Naive B cell (primary cell): ENCODE results near the gene GPM6B. TPM values are rescaled to one million over a fixed set of nuclear protein-coding genes. Genes with fewer than 3 reads are reported as not detected.

ENCODE experiments used
- ATAC-seq, 2 donors: fragments of 150-1000 bp; cut with Tn5 transposase; 2 replicates each; pipeline ENCODE4 v1.10.0; 2021; ENCODE audit warnings: low read depth in 2 of 2, mild to moderate bottlenecking in 2 of 2, moderate library complexity in 2 of 2
- DNase-seq: peaks from one replicate; pipeline ENCODE4 v3.0.0; 2022
- H3K27ac Mint-ChIP-seq, 6 donors: one replicate each; pipeline ENCODE4 v1.8.0; 2020 to 2022; ENCODE audit warnings: mild to moderate bottlenecking in 6 of 6, mixed read lengths in 6 of 6, moderate library complexity in 5 of 6, inconsistent platforms in 2 of 6
- H3K27me3 Mint-ChIP-seq, 3 donors: one replicate each; pipeline ENCODE4 v1.8.0; 2021 to 2022; ENCODE audit warnings: mixed read lengths in 3 of 3, mild to moderate bottlenecking in 1 of 3
- H3K36me3 Mint-ChIP-seq, 2 donors: one replicate each; pipeline ENCODE4 v1.8.0; 2020 to 2022; ENCODE audit warnings: mixed read lengths in 2 of 2, inconsistent platforms in 1 of 2, mild to moderate bottlenecking in 1 of 2
- H3K4me1 Mint-ChIP-seq, 3 donors: one replicate each; pipeline ENCODE4 v1.8.0; 2020 to 2022; ENCODE audit warnings: mixed read lengths in 3 of 3, inconsistent platforms in 1 of 3, mild to moderate bottlenecking in 1 of 3, moderate library complexity in 1 of 3
- H3K4me3 Mint-ChIP-seq, 8 donors: one replicate each; pipeline ENCODE4 v1.8.0; 2020 to 2022; ENCODE audit warnings: mild to moderate bottlenecking in 8 of 8, mixed read lengths in 8 of 8, moderate library complexity in 8 of 8, inconsistent platforms in 2 of 8
- H3K9me3 Mint-ChIP-seq, 7 donors: one replicate each; pipeline ENCODE4 v1.8.0; 2020 to 2022; ENCODE audit warnings: mixed read lengths in 7 of 7, mild to moderate bottlenecking in 5 of 7, inconsistent platforms in 2 of 7, moderate library complexity in 1 of 7
- polyA plus RNA-seq, 6 donors: library from polyadenylated mRNA; unstranded; fragments of 300-500 nt; fragmentation: Illumina TruSeq; gene quantifications; one replicate each; pipeline ENCODE4 v1.2.3, GENCODE V29; 2021; ENCODE audit warnings: low read depth in 6 of 6

GPM6B gene
- polyA plus RNA-seq, 6 donors from 2014 or later, result 0.30 to 0.94 (median 0.78) TPM

DNA sequence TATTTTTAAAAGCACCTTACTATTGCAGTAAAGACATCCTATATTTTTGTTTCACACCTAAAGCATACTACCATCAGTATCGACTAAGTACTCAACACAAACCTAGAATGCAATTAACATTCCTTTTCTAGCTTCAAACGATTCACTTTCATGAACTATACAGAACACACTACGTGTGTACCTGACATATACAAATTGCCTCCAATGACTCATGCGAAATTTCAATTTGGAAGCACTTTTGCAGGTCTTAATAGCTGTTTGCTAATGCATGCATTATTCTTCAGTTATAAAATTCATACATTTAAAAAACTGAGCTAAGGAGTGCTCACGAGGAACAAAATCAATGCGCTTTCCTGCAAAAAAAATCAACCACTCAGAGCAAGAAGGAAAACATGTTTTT is 19.7 kb upstream of the GPM6B start:
- H3K27me3 Mint-ChIP-seq, result peaks cover 0 to 33% (median 0%) of the 10 kb centered on the region in 3 donors
- no peak overlapping the region for H3K27ac Mint-ChIP-seq
- no peaks in the 10 kb centered on the region for H3K9me3 Mint-ChIP-seq
- H3K4me3 Mint-ChIP-seq, result no peak overlapping the region
- H3K4me1 Mint-ChIP-seq, result no peaks in the 10 kb centered on the region
- DNase-seq (no peak), ATAC-seq (no peak)
- H3K36me3 Mint-ChIP-seq, result no peaks in the 10 kb centered on the region

DNA sequence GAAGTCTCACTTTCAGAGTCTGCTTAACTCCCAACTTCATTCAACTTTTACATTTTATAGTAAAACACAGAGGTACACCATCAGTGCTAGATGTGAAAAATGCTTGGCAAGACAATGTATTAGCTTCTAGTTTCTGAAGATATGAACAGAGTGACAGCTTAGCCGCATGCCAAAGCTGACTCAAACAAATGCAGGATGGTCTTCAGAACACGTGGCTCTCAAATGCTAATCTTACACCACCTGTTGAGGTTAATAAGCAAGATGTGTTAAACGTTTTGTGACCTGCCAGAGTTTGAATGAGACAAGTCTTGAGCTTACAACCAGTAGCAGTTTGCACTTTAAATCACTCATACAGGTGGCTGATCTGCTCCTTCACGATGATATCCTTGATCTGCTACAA is 18.9 kb upstream of the GPM6B start:
- no peak overlapping the region for H3K4me3 Mint-ChIP-seq
- peaks cover 0 to 1% of the 10 kb centered on the region in 2 donors for H3K36me3 Mint-ChIP-seq
- no peaks in the 10 kb centered on the region for H3K4me1 Mint-ChIP-seq
- H3K27me3 Mint-ChIP-seq, result peaks cover 0 to 33% (median 0%) of the 10 kb centered on the region in 3 donors
- ATAC-seq (no peak), DNase-seq (no peak)
- H3K27ac Mint-ChIP-seq, result no peak overlapping the region
- no peaks in the 10 kb centered on the region for H3K9me3 Mint-ChIP-seq

DNA sequence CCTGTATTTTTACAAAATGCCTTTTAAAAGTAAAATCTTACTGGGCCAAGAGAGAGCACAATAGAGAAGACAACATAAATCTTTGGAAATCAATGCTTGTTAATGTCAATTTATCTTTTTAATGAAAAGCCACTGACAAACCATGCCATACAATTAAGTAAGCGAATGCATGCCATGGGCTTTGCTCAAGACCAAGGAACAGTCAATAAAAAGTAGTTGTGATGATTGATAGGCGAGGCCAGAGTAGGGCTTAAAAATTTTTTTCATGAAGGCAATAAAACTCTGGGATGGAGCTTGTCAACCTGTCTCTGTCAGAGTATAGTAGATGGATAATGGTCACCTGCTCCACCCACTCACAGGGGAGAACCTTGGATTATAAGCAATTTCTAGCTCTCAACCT is 17.5 kb upstream of the GPM6B start:
- DNase-seq (no peak), ATAC-seq (no peak)
- Mint-ChIP-seq H3K36me3 (peaks cover 0 to 6% of the 10 kb centered on the region in 2 donors), H3K9me3 (no peaks in the 10 kb centered on the region), H3K27me3 (peaks cover 0 to 29% (median 0%) of the 10 kb centered on the region in 3 donors), H3K27ac (no peak overlapping the region), H3K4me1 (no peaks in the 10 kb centered on the region), H3K4me3 (no peak overlapping the region)

DNA sequence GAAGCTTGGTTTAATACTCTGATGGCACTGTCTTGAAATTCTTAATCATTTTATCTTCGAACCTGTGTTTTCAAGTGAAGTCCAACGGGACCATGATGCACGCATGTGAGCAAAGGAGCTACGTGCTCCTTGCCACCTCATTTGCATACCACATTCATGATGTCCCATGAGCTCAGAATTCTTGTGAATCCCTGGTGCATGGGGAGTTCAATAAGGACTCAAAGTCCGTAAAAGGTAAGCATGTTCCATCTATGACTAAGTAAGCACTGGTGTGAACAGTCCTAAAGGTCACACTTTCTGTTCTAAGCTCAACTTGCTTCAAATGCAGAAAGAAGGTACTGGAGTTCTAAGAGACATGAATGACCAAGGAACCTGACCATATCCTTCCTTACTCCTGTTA is 13.1 kb upstream of the GPM6B start:
- Mint-ChIP-seq H3K27me3 (peaks cover 0 to 44% (median 0%) of the 10 kb centered on the region in 3 donors), H3K9me3 (no peaks in the 10 kb centered on the region), H3K4me1 (no peaks in the 10 kb centered on the region), H3K27ac (no peak overlapping the region), H3K4me3 (no peak overlapping the region), H3K36me3 (peaks cover 0 to 6% of the 10 kb centered on the region in 2 donors)
- no peak for ATAC-seq
- DNase-seq, result no peak

DNA sequence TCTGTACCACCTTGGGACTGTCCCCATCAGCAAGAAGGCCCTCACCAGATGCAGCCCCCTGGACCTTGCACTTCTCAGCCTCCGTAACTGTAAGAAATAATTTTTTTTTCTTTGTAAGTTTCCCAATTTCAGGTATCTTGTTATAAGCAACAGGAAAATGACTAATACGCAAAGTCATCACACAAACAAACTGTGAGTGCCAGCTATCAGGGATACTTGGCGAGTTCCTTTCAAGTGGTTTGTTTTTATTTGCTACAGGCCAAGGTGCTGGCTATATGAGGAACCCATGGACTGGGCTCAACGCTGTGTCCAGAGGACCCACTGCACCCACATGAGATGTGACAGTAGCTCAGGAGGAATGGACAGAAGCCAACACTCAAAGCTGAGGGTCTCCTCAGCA is 11.5 kb upstream of the GPM6B start:
- H3K4me1 Mint-ChIP-seq, result no peaks in the 10 kb centered on the region

DNA sequence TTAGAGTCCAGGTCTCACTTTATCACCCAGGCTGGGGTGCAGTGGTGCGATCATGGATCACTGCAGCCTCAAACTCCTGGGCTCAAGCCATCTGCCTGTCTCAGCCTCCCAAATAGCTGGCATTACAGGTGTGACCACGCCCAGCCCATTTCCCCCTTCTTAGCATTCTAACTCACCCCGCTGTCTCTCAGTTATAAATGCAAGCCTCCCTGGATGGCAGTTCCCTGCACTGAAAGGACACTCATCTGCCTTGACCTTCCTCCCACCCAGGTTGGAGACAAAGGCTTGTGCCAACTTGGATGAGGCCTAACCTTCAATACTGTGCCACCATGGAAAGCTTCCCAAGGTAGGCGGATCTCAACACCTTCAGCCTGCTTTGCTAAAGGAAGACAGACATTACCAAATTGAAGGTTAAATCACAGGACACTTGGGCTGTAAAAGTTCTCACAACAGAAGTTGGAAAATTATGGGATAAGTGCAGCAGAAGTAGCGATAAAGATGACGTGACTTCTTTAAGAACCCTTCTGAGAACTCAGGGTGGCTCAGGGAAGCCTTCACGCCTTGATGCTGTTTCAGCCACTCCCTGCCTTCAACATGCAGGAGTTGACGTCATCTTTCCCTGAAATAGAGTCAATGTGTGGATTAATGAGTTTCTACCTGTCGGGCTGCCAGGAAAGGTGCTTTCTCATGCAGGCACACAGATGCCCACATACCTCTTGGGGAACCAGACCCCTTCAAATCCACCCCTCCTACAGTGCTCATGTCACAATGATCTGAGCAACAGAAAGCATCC is 10.6 kb upstream of the GPM6B start:
- Mint-ChIP-seq H3K36me3 (peaks cover 0 to 6% of the 10 kb centered on the region in 2 donors), H3K27ac (no peak overlapping the region), H3K9me3 (peaks cover 0 to 2% (median 0%) of the 10 kb centered on the region in 7 donors), H3K4me1 (no peaks in the 10 kb centered on the region), H3K4me3 (no peak overlapping the region), H3K27me3 (peaks cover 0 to 54% (median 0%) of the 10 kb centered on the region in 3 donors)
- ATAC-seq, result no peak
- DNase-seq, result no peak

More for the DNA sequence above, 11.5 kb upstream of the GPM6B start:
- DNase-seq (no peak), ATAC-seq (no peak)
- no peak overlapping the region for H3K27ac Mint-ChIP-seq
- peaks cover 0 to 54% (median 0%) of the 10 kb centered on the region in 3 donors for H3K27me3 Mint-ChIP-seq
- H3K36me3 Mint-ChIP-seq, result peaks cover 0 to 6% of the 10 kb centered on the region in 2 donors
- H3K4me3 Mint-ChIP-seq, result no peak overlapping the region
- H3K9me3 Mint-ChIP-seq, result peaks cover 0 to 2% (median 0%) of the 10 kb centered on the region in 7 donors

DNA sequence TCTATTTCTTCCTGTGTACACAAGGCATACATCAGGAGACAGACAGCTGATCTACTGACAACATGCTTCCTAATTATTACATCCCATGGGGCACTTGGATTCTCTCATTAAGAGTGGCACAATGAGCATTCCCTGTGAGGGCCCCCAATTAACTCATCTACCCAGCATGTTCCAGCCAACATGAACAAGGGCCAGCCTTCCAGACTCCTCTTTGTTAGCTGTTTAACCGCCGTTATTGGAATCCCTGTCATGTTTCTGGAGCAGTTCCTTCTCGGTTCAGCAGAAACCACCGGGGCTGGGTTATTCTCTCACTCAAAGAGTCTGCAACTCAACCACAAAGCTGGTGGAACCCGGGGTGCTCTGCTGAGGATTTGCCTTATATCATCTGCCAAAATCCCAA is 9.9 kb upstream of the GPM6B start:
- H3K9me3 Mint-ChIP-seq, result peaks cover 0 to 2% (median 0%) of the 10 kb centered on the region in 7 donors
- H3K36me3 Mint-ChIP-seq, result peaks cover 0 to 6% of the 10 kb centered on the region in 2 donors
- no peak overlapping the region for H3K4me3 Mint-ChIP-seq
- no peak for ATAC-seq
- H3K27ac Mint-ChIP-seq, result no peak overlapping the region
- no peaks in the 10 kb centered on the region for H3K4me1 Mint-ChIP-seq
- no peak for DNase-seq
- peaks cover 0 to 54% (median 0%) of the 10 kb centered on the region in 3 donors for H3K27me3 Mint-ChIP-seq

DNA sequence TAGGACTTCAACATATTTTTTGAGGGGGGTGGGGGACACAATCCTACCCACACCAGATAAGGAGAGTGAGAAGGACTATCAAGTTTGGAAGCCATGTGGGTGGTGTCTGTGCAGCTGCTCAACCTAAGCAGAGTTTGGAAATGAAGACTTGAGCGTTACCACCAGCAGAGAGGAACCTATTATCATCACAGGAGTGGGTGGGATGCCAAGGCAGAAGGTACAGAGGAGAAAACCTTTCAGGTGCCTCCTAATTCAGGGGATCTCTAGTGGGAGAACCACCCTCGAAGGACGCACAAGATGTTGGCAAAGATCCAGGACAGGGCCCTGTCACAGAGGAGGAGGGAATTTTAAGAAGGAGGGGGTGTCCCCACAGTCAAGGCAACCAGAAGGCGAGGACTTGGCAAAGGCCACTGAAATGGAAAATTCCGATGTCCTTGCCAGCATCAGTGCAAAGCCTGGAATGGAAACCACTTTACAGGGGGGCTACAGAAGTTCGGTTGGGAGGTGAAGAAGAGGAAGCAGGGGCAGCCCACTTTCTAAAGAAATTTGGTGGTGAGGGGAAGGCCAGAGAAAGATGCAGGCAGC is 8.4 kb upstream of the GPM6B start:
- no peaks in the 10 kb centered on the region for H3K4me1 Mint-ChIP-seq
- peaks cover 0 to 2% (median 0%) of the 10 kb centered on the region in 7 donors for H3K9me3 Mint-ChIP-seq
- H3K27me3 Mint-ChIP-seq, result peaks cover 0 to 54% (median 0%) of the 10 kb centered on the region in 3 donors
- no peak for DNase-seq
- H3K4me3 Mint-ChIP-seq, result no peak overlapping the region
- H3K27ac Mint-ChIP-seq, result peak overlapping the region in 2 of 6 donors; percentile 59 to 71
- ATAC-seq, result no peak
- no peaks in the 10 kb centered on the region for H3K36me3 Mint-ChIP-seq

DNA sequence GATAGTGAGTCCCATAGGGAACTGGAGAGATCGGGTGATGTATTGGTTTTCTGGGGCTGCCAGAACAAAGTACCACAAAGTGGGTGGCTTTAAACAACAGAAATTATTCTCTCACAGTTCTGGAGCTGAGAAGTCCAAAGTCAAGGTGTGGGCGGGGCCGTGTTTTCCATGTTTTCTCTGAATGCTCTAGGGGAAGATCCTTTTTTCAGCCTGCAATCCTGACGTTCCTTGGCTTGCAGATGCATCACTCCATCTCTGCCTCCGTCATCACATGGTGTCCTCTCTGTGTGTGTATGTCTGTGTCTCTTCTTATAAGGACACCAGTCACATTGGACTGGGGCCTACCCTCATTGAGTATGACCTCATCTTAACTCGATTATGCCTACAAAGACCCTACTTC is 7.9 kb upstream of the GPM6B start:
- Mint-ChIP-seq H3K4me1 (no peaks in the 10 kb centered on the region), H3K27me3 (peaks cover 0 to 58% (median 0%) of the 10 kb centered on the region in 3 donors), H3K4me3 (no peak overlapping the region), H3K36me3 (peaks cover 0 to 4% of the 10 kb centered on the region in 2 donors), H3K9me3 (peaks cover 0 to 3% (median 0%) of the 10 kb centered on the region in 7 donors), H3K27ac (peak overlapping the region in 1 of 6 donors; percentile 71)
- ATAC-seq, result no peak
- no peak for DNase-seq

DNA sequence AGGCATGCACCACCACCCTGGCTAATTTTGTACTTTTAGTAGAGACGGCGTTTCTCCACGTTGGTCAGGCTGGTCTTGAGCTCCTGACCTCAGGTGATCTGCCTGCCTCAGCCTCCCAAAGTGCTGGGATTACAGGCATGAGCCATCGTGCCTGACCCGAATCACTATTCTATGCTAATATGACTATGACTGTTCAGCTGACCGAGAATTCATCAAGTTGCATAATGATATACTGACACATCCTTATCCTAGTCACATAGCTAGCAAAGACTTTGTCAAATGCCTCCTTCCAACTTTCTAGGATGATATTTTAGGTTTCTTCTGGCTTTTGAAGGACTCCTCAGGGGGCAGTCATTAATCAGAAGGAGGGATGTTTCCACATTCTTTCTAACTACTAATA is 4.8 kb upstream of the GPM6B start:
- Mint-ChIP-seq H3K4me1 (no peaks in the 10 kb centered on the region), H3K4me3 (no peak overlapping the region)
- no peak for ATAC-seq

DNA sequence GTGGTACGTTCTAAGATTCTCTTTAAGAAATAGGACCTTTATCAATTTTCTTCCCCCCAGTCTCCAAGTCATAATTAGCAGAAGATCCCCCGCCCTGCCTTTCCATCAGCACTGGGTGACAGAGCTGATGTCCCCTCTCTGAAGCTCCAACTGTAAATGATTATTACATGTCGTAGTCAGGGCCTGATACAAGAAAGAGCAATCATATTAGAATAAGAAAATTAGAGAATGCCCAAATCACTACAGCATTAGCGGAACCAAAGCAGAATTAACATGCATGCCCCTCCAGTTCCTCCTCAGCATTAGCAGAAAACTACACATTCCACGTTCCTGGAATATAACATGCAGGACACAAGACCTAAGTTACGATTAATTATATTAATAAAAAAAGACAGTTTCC is 717 bp downstream of the GPM6B start:
- Mint-ChIP-seq H3K27ac (no peak overlapping the region), H3K36me3 (peaks cover 0 to 4% of the 10 kb centered on the region in 2 donors), H3K9me3 (peaks cover 0 to 4% (median 0%) of the 10 kb centered on the region in 7 donors), H3K4me3 (no peak overlapping the region), H3K4me1 (no peaks in the 10 kb centered on the region), H3K27me3 (peaks cover 7 to 65% (median 9%) of the 10 kb centered on the region in 3 donors)
- DNase-seq (no peak), ATAC-seq (no peak)

More for the DNA sequence above, 4.8 kb upstream of the GPM6B start:
- peaks cover 0 to 4% (median 0%) of the 10 kb centered on the region in 7 donors for H3K9me3 Mint-ChIP-seq
- peaks cover 0 to 4% of the 10 kb centered on the region in 2 donors for H3K36me3 Mint-ChIP-seq
- no peak overlapping the region for H3K27ac Mint-ChIP-seq
- no peak for DNase-seq
- H3K27me3 Mint-ChIP-seq, result peaks cover 7 to 55% (median 7%) of the 10 kb centered on the region in 3 donors

DNA sequence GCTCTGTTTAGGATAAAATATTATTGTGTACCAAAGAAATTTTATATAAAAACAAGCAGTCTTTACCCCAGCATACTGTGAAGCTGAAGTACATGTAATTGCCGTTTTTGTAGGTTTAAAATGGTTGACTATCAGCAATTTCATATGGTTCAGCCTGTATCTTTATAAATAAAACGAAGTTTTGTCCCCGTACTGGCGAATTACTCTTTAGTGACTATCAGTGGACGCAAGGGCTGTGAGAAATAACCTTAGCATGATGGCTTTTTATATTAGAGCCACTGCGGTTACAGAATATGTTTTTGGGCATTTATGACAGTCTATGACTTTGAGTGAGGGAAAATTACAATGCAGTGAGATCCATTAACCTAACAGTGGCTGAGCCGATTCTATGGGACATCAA is 1.2 kb downstream of the GPM6B start:
- H3K27ac Mint-ChIP-seq, result no peak overlapping the region
- H3K36me3 Mint-ChIP-seq, result peaks cover 0 to 4% of the 10 kb centered on the region in 2 donors
- no peaks in the 10 kb centered on the region for H3K4me1 Mint-ChIP-seq
- DNase-seq (no peak), ATAC-seq (no peak)
- H3K27me3 Mint-ChIP-seq, result peaks cover 7 to 60% (median 9%) of the 10 kb centered on the region in 3 donors
- peaks cover 0 to 4% (median 0%) of the 10 kb centered on the region in 7 donors for H3K9me3 Mint-ChIP-seq
- no peak overlapping the region for H3K4me3 Mint-ChIP-seq

DNA sequence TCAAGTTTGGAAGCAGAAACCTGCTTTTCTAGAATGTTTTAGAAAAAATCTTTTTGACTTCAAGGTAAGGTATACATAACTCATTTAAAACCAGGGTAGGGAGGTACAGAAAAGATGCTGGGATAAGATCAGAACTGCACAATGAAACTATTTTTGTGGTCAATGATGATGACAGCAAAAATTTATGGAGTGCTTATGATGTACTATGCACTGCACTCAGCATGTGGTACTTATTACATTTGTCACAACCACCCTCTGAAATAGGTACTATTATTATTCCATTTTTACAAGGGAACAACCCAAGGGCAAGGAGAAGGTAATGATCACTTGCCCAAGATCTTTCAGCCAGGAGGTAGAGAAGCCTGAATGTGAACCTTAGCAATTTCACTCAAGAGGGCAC is 8.0 kb downstream of the GPM6B start:
- ATAC-seq (no peak), DNase-seq (no peak)
- Mint-ChIP-seq H3K4me3 (no peak overlapping the region), H3K27ac (no peak overlapping the region), H3K9me3 (peaks cover 0 to 3% (median 0%) of the 10 kb centered on the region in 7 donors), H3K4me1 (peaks cover 0 to 4% (median 0%) of the 10 kb centered on the region in 3 donors), H3K27me3 (peaks cover 0 to 38% (median 0%) of the 10 kb centered on the region in 3 donors), H3K36me3 (no peaks in the 10 kb centered on the region)

DNA sequence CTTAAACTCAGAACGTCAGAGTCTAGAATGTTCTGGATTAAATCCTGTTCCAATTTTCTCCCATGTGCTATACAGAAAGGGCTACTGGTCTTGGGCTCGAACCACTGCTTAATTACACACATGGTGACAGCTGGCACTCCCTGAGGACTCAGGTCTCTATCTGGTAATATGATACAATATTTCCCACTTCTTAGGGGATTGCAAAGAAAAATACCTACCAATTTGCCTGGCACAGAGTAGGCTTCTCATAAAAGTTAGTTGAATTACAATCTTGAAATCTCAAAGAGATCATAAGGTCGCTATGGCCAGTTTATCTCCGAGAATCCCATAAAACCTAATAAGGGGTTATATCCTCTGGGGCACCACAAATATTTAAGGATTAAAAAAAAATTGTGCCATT is 8.6 kb downstream of the GPM6B start:
- Mint-ChIP-seq H3K4me3 (no peak overlapping the region), H3K36me3 (no peaks in the 10 kb centered on the region), H3K27me3 (peaks cover 0 to 38% (median 0%) of the 10 kb centered on the region in 3 donors), H3K27ac (no peak overlapping the region), H3K9me3 (peaks cover 0 to 3% (median 0%) of the 10 kb centered on the region in 7 donors), H3K4me1 (peaks cover 0 to 4% (median 0%) of the 10 kb centered on the region in 3 donors)
- DNase-seq (no peak), ATAC-seq (no peak)
